Activated T-helper 2 cell treated with anti-CD3 and anti-CD28 coated beads, Interferon-gamma antibody, Interleukin-2, Interleukin-4, amounts not matched to agents 10 μg/mL and 5 μg/mL and 100 μg/mL, durations not matched to agents 14 hours and 24 hours and 36 hours (primary cell): ENCODE data around the gene CSRNP3. TPM values are rescaled to one million over a fixed set of nuclear protein-coding genes. Genes with fewer than 3 reads are reported as not detected.

Experiments used
- DNase-seq: peaks from one replicate; pipeline ENCODE4 v3.0.0; 2021; ENCODE audit warnings: low spot score
- H3K27ac Mint-ChIP-seq: one replicate; pipeline ENCODE4 v1.8.0; 2021; ENCODE audit warnings: mixed read lengths
- H3K27me3 Mint-ChIP-seq: one replicate; pipeline ENCODE4 v1.8.0; 2021; ENCODE audit warnings: low read depth, mixed read lengths
- H3K36me3 Mint-ChIP-seq: one replicate; pipeline ENCODE4 v1.8.0; 2021; ENCODE audit warnings: low read depth, mixed read lengths
- H3K4me1 Mint-ChIP-seq: one replicate; pipeline ENCODE4 v1.8.0; 2021; ENCODE audit warnings: low read depth, mixed read lengths
- H3K4me3 Mint-ChIP-seq: one replicate; pipeline ENCODE4 v1.8.0; 2021; ENCODE audit warnings: low read depth, mild to moderate bottlenecking, moderate library complexity, mixed read lengths
- H3K9me3 Mint-ChIP-seq: one replicate; pipeline ENCODE4 v1.8.0; 2021; ENCODE audit warnings: mixed read lengths
- intact Hi-C: fragments of 100-400 bp; cut with micrococcal nuclease; formaldehyde crosslinking; loops from one replicate; pipeline ENCODE4 v1.15.1; 2023
- total RNA-seq: library from RNA; stranded (reverse); gene quantifications from 2 replicates; pipeline ENCODE4 v1.2.3, GENCODE V29; 2022

Gene CSRNP3
- total RNA-seq, 1 donor from 2014 or later: not detected

DNA sequence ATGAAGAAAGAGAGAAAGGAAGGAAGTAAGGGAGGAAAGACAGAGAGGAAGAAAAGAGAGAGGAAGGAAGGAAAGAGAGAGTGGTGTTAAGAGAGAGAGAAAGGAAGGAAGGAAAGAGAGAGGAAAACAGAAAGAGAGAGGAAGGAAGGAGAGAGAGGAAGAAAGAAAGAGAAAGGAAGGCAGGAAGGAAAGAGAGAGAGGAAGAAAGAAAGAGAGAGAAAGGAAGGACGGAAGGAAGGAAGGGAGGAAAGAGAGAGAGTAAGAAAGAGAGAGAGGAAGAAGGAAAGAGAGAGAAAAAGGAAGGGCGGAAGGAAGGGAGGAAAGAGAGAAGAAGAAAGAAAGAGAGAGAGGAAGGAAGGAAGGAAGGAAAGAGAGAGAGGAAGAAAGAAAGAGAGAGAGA, 197.1 kb downstream of the CSRNP3 start:
- Mint-ChIP-seq H3K9me3 (no peaks in the 10 kb centered on the region), H3K36me3 (no peaks in the 10 kb centered on the region), H3K4me3 (no peak overlapping the region), H3K4me1 (no peaks in the 10 kb centered on the region), H3K27ac (no peak overlapping the region), H3K27me3 (no peaks in the 10 kb centered on the region)
- DNase-seq: no peak
- intact Hi-C loops: no loop called here

DNA sequence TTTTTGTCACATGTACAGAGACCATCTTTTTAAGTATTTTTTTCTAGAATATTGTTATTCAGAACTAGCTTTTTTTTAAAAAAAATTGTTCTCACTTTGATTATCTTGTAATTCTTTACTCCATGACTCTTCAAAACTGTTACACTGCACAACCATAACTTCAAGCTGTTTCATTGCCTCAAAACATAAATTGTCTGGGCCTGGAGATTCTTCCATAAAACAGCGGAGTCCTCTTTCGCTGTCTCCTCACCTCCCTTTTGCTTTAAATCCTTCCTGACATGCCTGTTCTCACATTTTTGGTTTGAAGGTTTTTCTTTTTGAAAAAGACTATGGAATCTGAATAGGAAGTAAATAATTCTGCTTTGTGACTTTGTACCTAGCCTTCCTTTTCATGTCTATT, 197.9 kb downstream of the CSRNP3 start:
- no peak overlapping the region for H3K27ac Mint-ChIP-seq
- no peak for DNase-seq
- H3K4me1 Mint-ChIP-seq: no peaks in the 10 kb centered on the region
- no peaks in the 10 kb centered on the region for H3K36me3 Mint-ChIP-seq
- intact Hi-C loops: no loop called here
- no peaks in the 10 kb centered on the region for H3K9me3 Mint-ChIP-seq
- H3K4me3 Mint-ChIP-seq: no peak overlapping the region
- no peaks in the 10 kb centered on the region for H3K27me3 Mint-ChIP-seq

DNA sequence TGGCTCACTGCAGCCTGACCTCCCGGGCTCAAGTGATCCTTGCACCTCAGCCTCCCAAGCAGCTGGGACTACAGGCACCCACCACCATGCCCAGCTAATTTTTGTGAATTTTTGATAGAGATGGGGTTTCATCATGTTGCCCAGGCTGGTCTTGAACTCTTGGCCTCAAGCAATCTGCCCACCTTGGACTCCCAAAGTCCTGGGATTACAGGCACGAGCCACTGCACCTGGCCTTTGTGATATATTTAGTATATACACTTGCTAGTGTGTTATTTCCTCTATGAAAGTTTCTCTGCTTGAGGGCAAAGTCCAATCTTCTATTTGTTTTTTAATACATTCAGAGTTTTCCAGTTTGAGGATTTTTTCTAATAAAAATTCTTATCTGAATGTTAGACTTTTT, 205.3 kb downstream of the CSRNP3 start:
- H3K9me3 Mint-ChIP-seq: no peaks in the 10 kb centered on the region
- DNase-seq: no peak
- no peak overlapping the region for H3K27ac Mint-ChIP-seq
- H3K4me3 Mint-ChIP-seq: no peak overlapping the region
- no peaks in the 10 kb centered on the region for H3K27me3 Mint-ChIP-seq
- H3K36me3 Mint-ChIP-seq: no peaks in the 10 kb centered on the region
- intact Hi-C loops: no loop called here
- H3K4me1 Mint-ChIP-seq: no peaks in the 10 kb centered on the region

DNA sequence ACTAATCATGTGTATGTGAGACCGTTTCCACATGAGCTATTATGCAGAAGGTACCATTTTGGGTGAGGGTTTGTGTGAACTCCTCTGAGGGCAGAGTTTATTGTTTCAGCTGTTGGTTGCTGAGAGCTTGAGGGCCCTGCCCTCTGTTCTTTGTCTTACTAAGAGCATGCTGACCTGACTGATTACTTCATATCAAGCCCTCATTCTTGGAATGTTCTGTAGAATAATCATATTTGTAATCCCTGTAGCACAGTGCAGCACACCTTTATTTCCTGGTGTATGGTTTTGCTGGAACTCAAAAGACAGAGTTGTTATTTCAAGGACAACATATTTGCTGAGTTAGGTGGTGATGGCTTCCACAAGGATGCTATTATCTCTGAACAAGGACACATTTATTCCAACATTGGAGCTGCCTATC, 206.1 kb downstream of the CSRNP3 start:
- no peaks in the 10 kb centered on the region for H3K36me3 Mint-ChIP-seq
- intact Hi-C loops: no loop called here
- no peaks in the 10 kb centered on the region for H3K4me1 Mint-ChIP-seq
- H3K9me3 Mint-ChIP-seq: no peaks in the 10 kb centered on the region
- no peak overlapping the region for H3K27ac Mint-ChIP-seq
- H3K27me3 Mint-ChIP-seq: no peaks in the 10 kb centered on the region
- H3K4me3 Mint-ChIP-seq: no peak overlapping the region
- DNase-seq: no peak

DNA sequence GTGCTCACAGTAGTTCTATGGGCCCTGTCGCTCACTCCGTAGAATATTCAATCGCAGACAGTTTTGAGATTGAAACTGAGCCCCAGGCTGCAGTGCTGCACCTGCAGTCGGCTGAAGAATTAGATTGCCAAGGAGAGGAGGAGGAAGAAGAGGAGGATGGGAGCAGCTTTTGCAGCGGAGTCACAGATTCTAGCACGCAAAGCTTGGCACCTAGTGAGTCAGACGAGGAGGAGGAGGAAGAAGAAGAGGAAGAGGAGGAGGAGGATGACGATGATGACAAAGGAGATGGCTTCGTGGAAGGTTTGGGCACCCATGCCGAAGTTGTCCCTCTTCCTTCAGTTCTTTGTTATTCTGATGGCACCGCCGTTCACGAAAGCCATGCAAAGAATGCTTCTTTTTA, 209.4 kb downstream of the CSRNP3 start:
- no peak for DNase-seq
- peaks cover 2% of the 10 kb centered on the region for H3K27me3 Mint-ChIP-seq
- H3K4me3 Mint-ChIP-seq: no peak overlapping the region
- H3K36me3 Mint-ChIP-seq: no peaks in the 10 kb centered on the region
- no peaks in the 10 kb centered on the region for H3K4me1 Mint-ChIP-seq
- no peak overlapping the region for H3K27ac Mint-ChIP-seq
- H3K9me3 Mint-ChIP-seq: no peaks in the 10 kb centered on the region
- intact Hi-C loops: no loop called here

DNA sequence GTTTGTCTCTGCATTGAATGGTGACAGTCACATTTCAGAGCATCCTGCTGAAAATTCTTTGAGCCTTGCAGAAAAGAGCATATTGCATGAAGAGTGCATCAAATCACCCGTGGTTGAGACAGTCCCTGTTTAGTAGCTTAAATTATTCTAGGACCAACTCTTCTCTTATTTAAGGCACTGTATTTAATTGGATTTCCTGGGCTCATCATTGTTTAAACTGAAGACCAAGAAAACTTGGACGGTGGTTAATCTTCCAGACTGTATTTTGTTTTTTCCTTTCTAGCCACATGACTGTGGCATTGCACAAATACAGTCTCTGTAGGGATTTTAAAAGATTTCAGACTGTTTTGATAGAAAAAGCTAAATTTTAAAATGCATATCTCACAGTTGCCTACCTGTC, 210.1 kb downstream of the CSRNP3 start:
- DNase-seq: no peak
- H3K27ac Mint-ChIP-seq: no peak overlapping the region
- no peak overlapping the region for H3K4me3 Mint-ChIP-seq
- H3K36me3 Mint-ChIP-seq: no peaks in the 10 kb centered on the region
- intact Hi-C loops: no loop called here
- H3K4me1 Mint-ChIP-seq: no peaks in the 10 kb centered on the region
- peaks cover 2% of the 10 kb centered on the region for H3K27me3 Mint-ChIP-seq
- no peaks in the 10 kb centered on the region for H3K9me3 Mint-ChIP-seq

DNA sequence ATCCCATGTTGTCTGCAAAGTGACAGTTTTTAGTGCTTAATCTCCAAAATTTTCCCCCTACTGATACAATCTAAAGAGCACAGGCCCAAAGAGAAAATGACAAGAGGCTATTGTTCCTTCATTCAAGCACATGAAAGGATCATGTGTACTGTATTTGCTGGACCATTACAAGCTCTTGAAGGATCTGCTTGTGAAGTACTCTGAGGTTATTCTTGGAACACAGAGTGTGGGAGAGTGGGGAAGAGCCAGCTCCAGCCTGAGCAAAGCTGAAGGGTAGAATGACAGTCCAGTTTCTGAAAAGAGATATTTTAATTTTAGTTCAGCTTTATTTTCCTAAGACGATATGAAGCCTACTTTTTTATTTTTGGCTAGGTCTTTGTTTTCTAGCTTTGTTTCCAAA, 212.3 kb downstream of the CSRNP3 start:
- Mint-ChIP-seq H3K4me1 (no peaks in the 10 kb centered on the region), H3K36me3 (no peaks in the 10 kb centered on the region), H3K27ac (no peak overlapping the region), H3K9me3 (no peaks in the 10 kb centered on the region), H3K27me3 (peaks cover 6% of the 10 kb centered on the region), H3K4me3 (no peak overlapping the region)
- intact Hi-C loops: no loop called here
- DNase-seq: no peak

DNA sequence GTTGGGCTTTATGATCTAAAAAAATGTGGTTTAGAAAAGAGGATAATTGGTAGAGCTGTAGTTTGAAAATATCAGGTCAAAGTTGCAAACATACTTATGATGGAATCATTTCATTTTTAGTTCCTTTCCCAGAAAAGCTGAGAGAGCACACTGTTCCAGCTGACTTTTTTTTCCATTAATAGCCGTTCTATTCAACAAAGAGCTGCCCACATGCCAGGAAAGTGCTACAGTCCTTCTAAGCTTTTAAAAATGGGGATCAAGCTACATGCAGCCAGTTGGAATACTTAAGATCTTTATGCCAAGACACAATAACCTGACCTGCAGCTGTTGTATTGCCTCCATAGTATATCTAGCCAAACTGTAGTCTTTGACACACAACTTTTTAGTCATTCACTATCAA, 213.0 kb downstream of the CSRNP3 start:
- no peaks in the 10 kb centered on the region for H3K9me3 Mint-ChIP-seq
- H3K4me3 Mint-ChIP-seq: no peak overlapping the region
- H3K4me1 Mint-ChIP-seq: no peaks in the 10 kb centered on the region
- DNase-seq: no peak
- H3K27ac Mint-ChIP-seq: no peak overlapping the region
- H3K36me3 Mint-ChIP-seq: no peaks in the 10 kb centered on the region
- peaks cover 6% of the 10 kb centered on the region for H3K27me3 Mint-ChIP-seq
- intact Hi-C loops: no loop called here

DNA sequence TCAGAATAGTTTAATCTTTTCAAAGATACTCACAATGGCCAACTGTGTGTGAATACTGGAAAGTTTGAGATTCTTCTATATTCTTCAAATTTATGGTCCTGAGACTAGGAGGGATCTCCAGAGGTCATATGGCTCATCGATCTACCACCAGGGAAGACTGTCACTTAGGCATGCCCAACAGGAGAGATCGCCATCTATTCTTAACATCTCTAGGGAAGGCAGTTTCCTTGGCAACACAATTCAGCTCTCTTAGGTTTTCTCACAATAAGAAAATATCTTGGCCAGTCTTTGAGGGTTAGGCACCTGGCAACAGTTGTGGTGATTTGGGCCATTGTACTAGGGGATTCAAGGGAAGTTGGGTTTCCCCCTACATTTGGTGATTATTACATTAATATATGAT, 217.3 kb downstream of the CSRNP3 start:
- H3K4me3 Mint-ChIP-seq: no peak overlapping the region
- H3K4me1 Mint-ChIP-seq: no peaks in the 10 kb centered on the region
- H3K9me3 Mint-ChIP-seq: no peaks in the 10 kb centered on the region
- intact Hi-C loops: no loop called here
- no peaks in the 10 kb centered on the region for H3K36me3 Mint-ChIP-seq
- H3K27ac Mint-ChIP-seq: no peak overlapping the region
- H3K27me3 Mint-ChIP-seq: peaks cover 9% of the 10 kb centered on the region
- no peak for DNase-seq

DNA sequence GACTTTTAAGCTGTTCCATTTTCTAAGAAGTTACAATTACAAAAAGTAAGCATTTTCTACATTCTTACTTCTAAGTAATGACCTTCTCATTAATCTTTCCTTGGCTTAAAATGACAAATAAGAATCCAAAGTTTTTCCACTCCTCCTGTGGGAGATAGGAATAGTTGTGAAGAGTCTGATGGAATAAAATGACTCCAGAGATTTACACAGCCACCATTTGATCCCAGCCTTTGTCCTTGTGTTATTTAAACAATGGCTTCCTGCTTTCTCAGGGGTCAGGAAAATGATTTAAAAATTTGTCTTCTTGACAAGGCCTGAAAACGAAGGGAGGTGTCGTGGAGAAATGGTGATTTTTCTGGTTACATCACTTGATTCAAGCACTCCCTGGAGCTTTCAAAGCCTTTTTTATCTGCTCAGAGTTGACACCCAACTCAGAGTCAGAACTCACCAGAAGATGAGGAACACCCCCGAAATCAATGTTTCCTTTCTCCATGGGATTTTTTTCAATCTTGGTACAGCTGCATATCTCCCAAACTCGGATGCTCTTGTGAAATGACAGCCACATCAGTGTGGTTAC, 218.0 kb downstream of the CSRNP3 start:
- H3K4me3 Mint-ChIP-seq: no peak overlapping the region
- intact Hi-C loops: no loop called here
- H3K27me3 Mint-ChIP-seq: peaks cover 9% of the 10 kb centered on the region
- H3K36me3 Mint-ChIP-seq: no peaks in the 10 kb centered on the region
- H3K27ac Mint-ChIP-seq: no peak overlapping the region
- no peaks in the 10 kb centered on the region for H3K4me1 Mint-ChIP-seq
- DNase-seq: no peak
- H3K9me3 Mint-ChIP-seq: no peaks in the 10 kb centered on the region

DNA sequence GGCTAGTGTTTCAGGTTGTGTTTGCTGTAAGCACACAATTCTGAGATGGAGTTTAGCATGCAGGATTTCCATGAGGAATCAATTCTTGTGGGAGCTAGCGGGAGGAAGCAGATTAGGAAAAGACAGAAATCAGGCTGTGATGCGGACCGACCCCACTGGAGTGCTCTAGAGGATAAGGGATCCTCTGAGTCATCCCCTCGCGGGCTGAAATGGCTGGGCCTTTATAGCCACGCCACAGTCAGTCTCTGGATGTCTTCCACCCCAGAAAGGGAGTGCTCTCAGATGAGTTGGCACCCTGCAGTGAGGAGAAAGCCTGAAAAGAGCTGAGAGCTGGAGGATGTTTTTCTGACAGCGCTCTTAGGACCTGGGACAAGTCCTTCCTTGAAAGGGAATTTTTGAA, 222.1 kb downstream of the CSRNP3 start:
- intact Hi-C loops: loop anchor here (10.0 kb wide), 1 partner anchor 183 kb away; no protein-coding TSS in a partner anchor
- no peak overlapping the region for H3K4me3 Mint-ChIP-seq
- no peaks in the 10 kb centered on the region for H3K9me3 Mint-ChIP-seq
- H3K36me3 Mint-ChIP-seq: no peaks in the 10 kb centered on the region
- H3K4me1 Mint-ChIP-seq: no peaks in the 10 kb centered on the region
- H3K27me3 Mint-ChIP-seq: peaks cover 9% of the 10 kb centered on the region
- no peak overlapping the region for H3K27ac Mint-ChIP-seq
- no peak for DNase-seq

DNA sequence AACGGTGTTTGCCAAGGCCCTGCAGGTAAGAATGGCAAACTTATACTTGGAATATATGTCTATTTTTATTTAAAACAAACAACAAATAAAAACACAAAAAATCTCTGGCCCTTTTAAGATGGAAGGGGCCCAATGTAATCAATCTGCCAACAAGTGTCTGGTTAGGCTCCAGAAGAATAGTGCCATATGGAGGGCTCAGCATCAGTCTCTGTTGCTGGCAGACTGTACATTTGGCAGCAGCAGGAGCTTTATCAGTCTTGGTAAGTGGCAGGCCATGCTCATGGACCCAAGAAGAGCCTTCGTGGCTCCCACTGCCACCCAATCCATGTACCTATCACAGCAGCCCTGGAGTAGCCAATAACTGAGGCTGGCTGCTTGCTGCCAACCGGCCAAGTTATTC, 223.4 kb downstream of the CSRNP3 start:
- Mint-ChIP-seq H3K4me3 (no peak overlapping the region), H3K36me3 (no peaks in the 10 kb centered on the region), H3K27ac (no peak overlapping the region), H3K27me3 (peaks cover 14% of the 10 kb centered on the region), H3K9me3 (no peaks in the 10 kb centered on the region), H3K4me1 (no peaks in the 10 kb centered on the region)
- no peak for DNase-seq
- intact Hi-C loops: loop anchor here (10.0 kb wide), 1 partner anchor 182 kb away; no protein-coding TSS in a partner anchor

DNA sequence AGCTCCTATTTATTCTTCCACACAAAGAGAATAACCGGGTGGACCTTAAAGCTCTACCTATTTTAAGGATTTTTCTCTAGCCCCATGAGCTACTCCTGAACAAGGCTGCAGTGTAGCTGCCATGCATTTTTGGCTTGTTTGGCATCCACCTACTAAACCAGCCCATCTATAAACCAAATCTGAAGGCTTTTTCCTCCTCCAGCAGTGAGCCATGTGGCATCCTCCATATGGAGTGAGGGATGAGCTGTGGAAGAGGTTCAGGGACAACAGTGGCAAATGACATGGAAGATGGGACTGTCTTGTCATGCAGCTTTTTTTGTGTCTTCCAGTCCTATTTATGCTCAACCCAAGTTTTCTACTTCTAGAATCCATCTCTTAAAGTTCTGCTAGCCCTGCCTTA, 224.3 kb downstream of the CSRNP3 start:
- DNase-seq: no peak
- intact Hi-C loops: loop anchor here (10.0 kb wide), 1 partner anchor 181 kb away; no protein-coding TSS in a partner anchor
- Mint-ChIP-seq H3K4me3 (no peak overlapping the region), H3K27me3 (peaks cover 18% of the 10 kb centered on the region), H3K36me3 (no peaks in the 10 kb centered on the region), H3K9me3 (no peaks in the 10 kb centered on the region), H3K27ac (no peak overlapping the region), H3K4me1 (no peaks in the 10 kb centered on the region)
